HL-60 (cell line): ENCODE measurements around the gene CLEC2B.

ENCODE experiments used
- CTCF ChIP-seq: IDR thresholded peaks from one replicate; pipeline ENCODE4 v1.5.1; 2011; ENCODE audit warnings: low read length, control low read depth, inconsistent platforms; ENCODE audit not compliant: insufficient read depth
- GABPA ChIP-seq: IDR thresholded peaks from 2 replicates; pipeline ENCODE4 v1.6.1; 2012; ENCODE audit warnings: low read depth
- POLR2AphosphoS5 ChIP-seq: IDR thresholded peaks from 2 replicates; pipeline ENCODE4 v1.6.1; 2012; ENCODE audit warnings: low read depth
- REST ChIP-seq: IDR thresholded peaks from 2 replicates; pipeline ENCODE4 v1.6.1; 2012; ENCODE audit warnings: low read depth; ENCODE audit not compliant: insufficient replicate concordance

DNA sequence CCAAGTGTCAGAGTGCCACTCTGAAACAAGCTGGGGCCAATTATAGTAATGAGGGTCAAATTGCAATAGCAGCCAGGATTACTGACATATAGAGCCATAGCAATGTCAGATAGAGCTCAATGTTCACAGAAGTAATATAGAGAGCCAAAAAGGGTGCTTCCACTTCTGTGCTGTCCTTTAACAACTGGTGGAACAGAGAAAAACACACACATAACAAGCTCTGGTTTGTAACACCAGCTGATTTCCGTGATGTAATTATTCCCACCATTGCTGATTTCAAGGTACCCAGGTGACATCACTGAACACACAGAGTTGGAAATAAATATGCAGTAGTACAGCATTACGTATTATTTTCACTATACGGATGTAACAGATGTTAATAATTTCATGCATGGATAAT lies 3.0 kb upstream of the CLEC2B start:
- TF ChIP-seq CTCF (no peak), POLR2AphosphoS5 (no peak), GABPA (no peak), REST (no peak)
